ENCODE measurements around the gene RAP1A. TPM values are rescaled to one million over a fixed set of nuclear protein-coding genes. Genes with fewer than 3 reads are reported as not detected.

RAP1A gene
- total RNA-seq (2014; rRNA removed; shearing (Covaris generic); ENCODE audit: low replicate concordance) = 12.0 and 55.3 TPM in 2 replicates

GRCh38 chr1:111619635-111620440, at the start of gene RAP1A:
Gene RAP1A, plus strand, starts transcription at chr1:111619789. Its CDS starts 71,572 bp downstream, at chr1:111691361.
- no peaks in the 10 kb centered on the region for H3K9me2 ChIP-seq (replicated peaks; ENCODE audit: insufficient read depth, low read length)

GRCh38 chr1:111569913-111570312, 49.7 kb upstream of the RAP1A start:
- H3K4me2 ChIP-seq (ENCODE audit: low read depth, low read length, poor library complexity, severe bottlenecking) = no peak overlapping the region
- H4K20me1 ChIP-seq (ENCODE audit: insufficient read depth, low read depth, low read length) = no peaks in the 10 kb centered on the region
- no peaks in the 10 kb centered on the region for H3K9me2 ChIP-seq (replicated peaks; ENCODE audit: insufficient read depth, low read length)

More at GRCh38 chr1:111619635-111620440, at the start of gene RAP1A:
- DNase-seq = peak; percentile 96
- Histone ChIP-seq H4K20me1 (ENCODE audit: insufficient read depth, low read depth, low read length) (peaks cover 21% of the 10 kb centered on the region), H3K27me3 (ENCODE audit: low read length) (no peaks in the 10 kb centered on the region), H3K4me2 (ENCODE audit: low read depth, low read length, poor library complexity, severe bottlenecking) (peak within 1 kb of the TSS; percentile 91), H3K79me2 (ENCODE audit: low read length) (peaks cover 48% of the 10 kb centered on the region), H2AFZ (ENCODE audit: low read length) (peak within 1 kb of the TSS; percentile 95), H3K4me1 (ENCODE audit: low read length) (peaks cover 60% of the 10 kb centered on the region), H3K27ac (ENCODE audit: low read length) (peak within 1 kb of the TSS; percentile 15; the same call in 1 of the 2 replicates), H3K9ac (ENCODE audit: low read length) (peak within 1 kb of the TSS; percentile 91), H3K36me3 (ENCODE audit: insufficient read depth, low read length) (peaks cover 5% of the 10 kb centered on the region; the same call in 1 of the 2 replicates), H3K4me3 (ENCODE audit: low read length) (peak within 1 kb of the TSS; percentile 77), H3K9me3 (ENCODE audit: low read length) (no peaks in the 10 kb centered on the region)

GRCh38 chr1:111570781-111571181, 48.8 kb upstream of the RAP1A start:
- no peaks in the 10 kb centered on the region for H3K36me3 ChIP-seq (ENCODE audit: insufficient read depth, low read length)
- no peaks in the 10 kb centered on the region for H3K27me3 ChIP-seq (ENCODE audit: low read length)
- peak; percentile 82 for DNase-seq
- H3K79me2 ChIP-seq (ENCODE audit: low read length) = no peaks in the 10 kb centered on the region
- H3K4me1 ChIP-seq (ENCODE audit: low read length) = peaks cover 13% of the 10 kb centered on the region
- no peak overlapping the region for H2AFZ ChIP-seq (ENCODE audit: low read length)
- H3K9me3 ChIP-seq (ENCODE audit: low read length) = no peaks in the 10 kb centered on the region
- H3K4me3 ChIP-seq (ENCODE audit: low read length) = no peak overlapping the region
- H4K20me1 ChIP-seq (ENCODE audit: insufficient read depth, low read depth, low read length) = no peaks in the 10 kb centered on the region
- no peak overlapping the region for H3K4me2 ChIP-seq (ENCODE audit: low read depth, low read length, poor library complexity, severe bottlenecking)
- no peak overlapping the region for H3K9ac ChIP-seq (ENCODE audit: low read length)
- H3K9me2 ChIP-seq (replicated peaks; ENCODE audit: insufficient read depth, low read length) = no peaks in the 10 kb centered on the region
- no peak overlapping the region for H3K27ac ChIP-seq (ENCODE audit: low read length)

More at GRCh38 chr1:111569913-111570312, 49.7 kb upstream of the RAP1A start:
- peaks cover 13% of the 10 kb centered on the region for H3K4me1 ChIP-seq (ENCODE audit: low read length)
- H2AFZ ChIP-seq (ENCODE audit: low read length) = 0 out of 2 replicates have a peak overlapping the region, but pooled peaks have one; percentile 23
- DNase-seq = no peak
- no peak overlapping the region for H3K4me3 ChIP-seq (ENCODE audit: low read length)
- H3K79me2 ChIP-seq (ENCODE audit: low read length) = no peaks in the 10 kb centered on the region
- H3K27ac ChIP-seq (ENCODE audit: low read length) = no peak overlapping the region
- no peaks in the 10 kb centered on the region for H3K36me3 ChIP-seq (ENCODE audit: insufficient read depth, low read length)
- H3K27me3 ChIP-seq (ENCODE audit: low read length) = no peaks in the 10 kb centered on the region
- no peaks in the 10 kb centered on the region for H3K9me3 ChIP-seq (ENCODE audit: low read length)
- H3K9ac ChIP-seq (ENCODE audit: low read length) = no peak overlapping the region

GRCh38 chr1:111571239-111571638, 48.4 kb upstream of the RAP1A start:
- Histone ChIP-seq H3K4me2 (ENCODE audit: low read depth, low read length, poor library complexity, severe bottlenecking) (no peak overlapping the region), H3K27me3 (ENCODE audit: low read length) (no peaks in the 10 kb centered on the region), H3K9me3 (ENCODE audit: low read length) (no peaks in the 10 kb centered on the region), H3K9me2 (replicated peaks; ENCODE audit: insufficient read depth, low read length) (no peaks in the 10 kb centered on the region), H4K20me1 (ENCODE audit: insufficient read depth, low read depth, low read length) (no peaks in the 10 kb centered on the region), H3K36me3 (ENCODE audit: insufficient read depth, low read length) (no peaks in the 10 kb centered on the region), H2AFZ (ENCODE audit: low read length) (no peak overlapping the region), H3K79me2 (ENCODE audit: low read length) (no peaks in the 10 kb centered on the region), H3K4me3 (ENCODE audit: low read length) (no peak overlapping the region), H3K27ac (ENCODE audit: low read length) (no peak overlapping the region), H3K9ac (ENCODE audit: low read length) (no peak overlapping the region), H3K4me1 (ENCODE audit: low read length) (peaks cover 13% of the 10 kb centered on the region)
- DNase-seq = no peak

GRCh38 chr1:111571987-111572386, 47.6 kb upstream of the RAP1A start:
- no peak for DNase-seq
- Histone ChIP-seq H3K4me2 (ENCODE audit: low read depth, low read length, poor library complexity, severe bottlenecking) (no peak overlapping the region), H4K20me1 (ENCODE audit: insufficient read depth, low read depth, low read length) (no peaks in the 10 kb centered on the region), H3K9me3 (ENCODE audit: low read length) (no peaks in the 10 kb centered on the region), H3K27ac (ENCODE audit: low read length) (no peak overlapping the region), H3K36me3 (ENCODE audit: insufficient read depth, low read length) (no peaks in the 10 kb centered on the region), H3K79me2 (ENCODE audit: low read length) (no peaks in the 10 kb centered on the region), H3K4me1 (ENCODE audit: low read length) (peaks cover 13% of the 10 kb centered on the region), H3K9me2 (replicated peaks; ENCODE audit: insufficient read depth, low read length) (no peaks in the 10 kb centered on the region), H3K27me3 (ENCODE audit: low read length) (no peaks in the 10 kb centered on the region), H3K9ac (ENCODE audit: low read length) (no peak overlapping the region), H3K4me3 (ENCODE audit: low read length) (no peak overlapping the region), H2AFZ (ENCODE audit: low read length) (no peak overlapping the region)

- Histone ChIP-seq H3K9me3 (ENCODE audit: low read length) (no peaks in the 10 kb centered on the region), H3K27ac (ENCODE audit: low read length) (no peak overlapping the region), H3K79me2 (ENCODE audit: low read length) (no peaks in the 10 kb centered on the region), H3K4me3 (ENCODE audit: low read length) (no peak overlapping the region), H3K4me2 (ENCODE audit: low read depth, low read length, poor library complexity, severe bottlenecking) (no peak overlapping the region), H3K27me3 (ENCODE audit: low read length) (no peaks in the 10 kb centered on the region), H3K9me2 (replicated peaks; ENCODE audit: insufficient read depth, low read length) (no peaks in the 10 kb centered on the region), H3K4me1 (ENCODE audit: low read length) (no peaks in the 10 kb centered on the region), H3K9ac (ENCODE audit: low read length) (no peak overlapping the region), H2AFZ (ENCODE audit: low read length) (no peak overlapping the region), H4K20me1 (ENCODE audit: insufficient read depth, low read depth, low read length) (no peaks in the 10 kb centered on the region), H3K36me3 (ENCODE audit: insufficient read depth, low read length) (no peaks in the 10 kb centered on the region)
- DNase-seq = no peak
Observed at GRCh38 chr1:111576547-111576946, 43.0 kb upstream of the RAP1A start.

- no peaks in the 10 kb centered on the region for H3K9me3 ChIP-seq (ENCODE audit: low read length)
- H3K79me2 ChIP-seq (ENCODE audit: low read length) = no peaks in the 10 kb centered on the region
- no peak overlapping the region for H3K27ac ChIP-seq (ENCODE audit: low read length)
- H3K27me3 ChIP-seq (ENCODE audit: low read length) = no peaks in the 10 kb centered on the region
- H3K9ac ChIP-seq (ENCODE audit: low read length) = no peak overlapping the region
- H3K4me3 ChIP-seq (ENCODE audit: low read length) = no peak overlapping the region
- no peaks in the 10 kb centered on the region for H3K36me3 ChIP-seq (ENCODE audit: insufficient read depth, low read length)
- no peaks in the 10 kb centered on the region for H4K20me1 ChIP-seq (ENCODE audit: insufficient read depth, low read depth, low read length)
- no peak overlapping the region for H2AFZ ChIP-seq (ENCODE audit: low read length)
- no peaks in the 10 kb centered on the region for H3K9me2 ChIP-seq (replicated peaks; ENCODE audit: insufficient read depth, low read length)
- DNase-seq = no peak
- H3K4me1 ChIP-seq (ENCODE audit: low read length) = no peaks in the 10 kb centered on the region
- H3K4me2 ChIP-seq (ENCODE audit: low read depth, low read length, poor library complexity, severe bottlenecking) = no peak overlapping the region
Observed at GRCh38 chr1:111577814-111578213, 41.8 kb upstream of the RAP1A start.

GRCh38 chr1:111581166-111581565, 38.4 kb upstream of the RAP1A start:
- H3K9me3 ChIP-seq (ENCODE audit: low read length) = no peaks in the 10 kb centered on the region
- no peaks in the 10 kb centered on the region for H4K20me1 ChIP-seq (ENCODE audit: insufficient read depth, low read depth, low read length)
- no peak for DNase-seq
- H3K4me1 ChIP-seq (ENCODE audit: low read length) = no peaks in the 10 kb centered on the region
- H3K79me2 ChIP-seq (ENCODE audit: low read length) = no peaks in the 10 kb centered on the region
- no peaks in the 10 kb centered on the region for H3K9me2 ChIP-seq (replicated peaks; ENCODE audit: insufficient read depth, low read length)
- no peak overlapping the region for H3K4me3 ChIP-seq (ENCODE audit: low read length)
- H3K36me3 ChIP-seq (ENCODE audit: insufficient read depth, low read length) = no peaks in the 10 kb centered on the region
- no peaks in the 10 kb centered on the region for H3K27me3 ChIP-seq (ENCODE audit: low read length)
- no peak overlapping the region for H3K4me2 ChIP-seq (ENCODE audit: low read depth, low read length, poor library complexity, severe bottlenecking)
- no peak overlapping the region for H2AFZ ChIP-seq (ENCODE audit: low read length)
- H3K27ac ChIP-seq (ENCODE audit: low read length) = no peak overlapping the region
- no peak overlapping the region for H3K9ac ChIP-seq (ENCODE audit: low read length)

Measured in Karpas-422 (cell line).